Chondrocyte (in vitro differentiated cells): ENCODE measurements around the gene RELA. TPM values are rescaled to one million over a fixed set of nuclear protein-coding genes. Genes with fewer than 3 reads are reported as not detected.

Source experiments
- DNase-seq: peaks from one replicate; pipeline ENCODE4 v3.0.0; 2021; ENCODE audit warnings: mixed read lengths, low spot score
- H3K27ac Mint-ChIP-seq: one replicate; pipeline ENCODE4 v1.8.0; 2021; ENCODE audit warnings: mild to moderate bottlenecking, moderate library complexity, mixed read lengths; ENCODE audit not compliant: unreplicated experiment
- H3K27me3 Mint-ChIP-seq: 2 replicates; pipeline ENCODE4 v1.8.0; 2021; ENCODE audit warnings: low read depth, mixed read lengths
- H3K36me3 Mint-ChIP-seq: 2 replicates; pipeline ENCODE4 v1.8.0; 2021; ENCODE audit warnings: low read depth, mixed read lengths
- H3K4me1 Mint-ChIP-seq: 2 replicates; pipeline ENCODE4 v1.8.0; 2021; ENCODE audit warnings: low read depth, mild to moderate bottlenecking, mixed read lengths
- H3K4me3 Mint-ChIP-seq: one replicate; pipeline ENCODE4 v1.8.0; 2021; ENCODE audit warnings: mild to moderate bottlenecking, moderate library complexity, mixed read lengths; ENCODE audit not compliant: unreplicated experiment
- H3K9me3 Mint-ChIP-seq: 2 replicates; pipeline ENCODE4 v1.8.0; 2021; ENCODE audit warnings: low read depth, mixed read lengths
- total RNA-seq: library from RNA; stranded (reverse); gene quantifications from 3 replicates; pipeline ENCODE4 v1.2.1, GENCODE V29; 2021
- TF ChIP-seq, protein P1 (sequence below): fragments of 200-600 bp; sonication (generic); IDR thresholded peaks from 2 replicates; pipeline ENCODE4 v1.5.0; 2021; ENCODE audit warnings: antibody characterized with exemption, mild to moderate bottlenecking, moderate library complexity

Gene RELA
- total RNA-seq, 1 donor from 2014 or later: 72.7 TPM

GRCh38 chr11:65637032-65637557 is 25.6 kb downstream of the RELA start:
- Mint-ChIP-seq H3K36me3 (peaks cover 14% of the 10 kb centered on the region), H3K27me3 (no peaks in the 10 kb centered on the region), H3K9me3 (no peaks in the 10 kb centered on the region), H3K4me1 (peaks cover 20% of the 10 kb centered on the region), H3K4me3 (no peak overlapping the region), H3K27ac (peak overlapping the region; percentile 68)
- TF ChIP-seq, protein P1, sequence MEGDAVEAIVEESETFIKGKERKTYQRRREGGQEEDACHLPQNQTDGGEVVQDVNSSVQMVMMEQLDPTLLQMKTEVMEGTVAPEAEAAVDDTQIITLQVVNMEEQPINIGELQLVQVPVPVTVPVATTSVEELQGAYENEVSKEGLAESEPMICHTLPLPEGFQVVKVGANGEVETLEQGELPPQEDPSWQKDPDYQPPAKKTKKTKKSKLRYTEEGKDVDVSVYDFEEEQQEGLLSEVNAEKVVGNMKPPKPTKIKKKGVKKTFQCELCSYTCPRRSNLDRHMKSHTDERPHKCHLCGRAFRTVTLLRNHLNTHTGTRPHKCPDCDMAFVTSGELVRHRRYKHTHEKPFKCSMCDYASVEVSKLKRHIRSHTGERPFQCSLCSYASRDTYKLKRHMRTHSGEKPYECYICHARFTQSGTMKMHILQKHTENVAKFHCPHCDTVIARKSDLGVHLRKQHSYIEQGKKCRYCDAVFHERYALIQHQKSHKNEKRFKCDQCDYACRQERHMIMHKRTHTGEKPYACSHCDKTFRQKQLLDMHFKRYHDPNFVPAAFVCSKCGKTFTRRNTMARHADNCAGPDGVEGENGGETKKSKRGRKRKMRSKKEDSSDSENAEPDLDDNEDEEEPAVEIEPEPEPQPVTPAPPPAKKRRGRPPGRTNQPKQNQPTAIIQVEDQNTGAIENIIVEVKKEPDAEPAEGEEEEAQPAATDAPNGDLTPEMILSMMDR: no peak
- DNase-seq: no peak

DNA sequence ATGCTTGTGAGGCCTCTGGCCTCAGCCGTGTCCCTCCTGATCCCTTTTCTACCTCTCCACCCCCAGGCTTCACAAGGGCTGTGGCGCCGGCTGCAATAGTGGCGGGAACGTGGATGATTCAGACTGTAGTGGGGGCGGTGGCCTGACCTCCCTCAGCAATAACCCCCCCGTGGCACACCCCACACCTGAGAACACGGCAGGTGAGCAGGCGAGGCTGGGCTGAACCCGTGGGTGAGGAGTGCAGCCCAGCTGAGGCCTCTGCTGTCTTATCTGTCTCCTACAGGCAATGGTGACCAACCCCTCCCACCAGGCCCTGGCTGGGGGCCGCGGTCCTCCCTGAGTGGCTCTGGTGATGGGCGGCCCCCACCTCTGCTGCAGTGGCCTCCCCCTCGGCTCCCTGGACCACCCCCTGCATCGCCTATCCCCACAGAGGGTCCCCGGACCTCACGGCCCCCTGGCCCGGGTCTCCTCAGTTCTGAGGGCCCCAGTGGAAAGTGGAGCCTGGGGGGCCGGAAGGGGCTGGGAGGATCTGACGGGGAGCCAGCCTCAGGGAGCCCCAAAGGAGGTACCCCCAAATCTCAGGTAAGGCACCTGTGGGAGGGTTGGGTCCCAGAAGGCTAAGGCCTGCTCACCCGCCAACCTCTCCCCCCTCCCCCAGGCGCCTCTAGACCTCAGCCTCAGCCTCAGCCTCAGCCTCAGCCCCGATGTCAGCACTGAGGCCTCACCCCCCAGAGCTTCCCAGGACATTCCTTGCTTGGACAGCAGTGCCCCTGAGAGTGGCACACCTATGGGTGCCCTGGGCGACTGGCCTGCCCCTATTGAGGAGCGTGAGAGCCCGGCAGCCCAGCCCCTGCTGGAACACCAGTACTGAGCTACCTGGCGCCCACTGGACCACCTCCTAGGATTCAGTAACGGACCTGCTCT is 26.3 kb downstream of the RELA start:
- no peak for DNase-seq
- TF ChIP-seq, protein P1: no peak

GRCh38 chr11:65634905-65635731 is 27.6 kb downstream of the RELA start:
- Mint-ChIP-seq H3K27ac (peak overlapping the region; percentile 57), H3K9me3 (no peaks in the 10 kb centered on the region), H3K36me3 (peaks cover 17% of the 10 kb centered on the region), H3K4me1 (peaks cover 20% of the 10 kb centered on the region), H3K4me3 (no peak overlapping the region), H3K27me3 (no peaks in the 10 kb centered on the region)
- no peak for DNase-seq
- TF ChIP-seq, protein P1: no peak

More for the DNA sequence above, 26.3 kb downstream of the RELA start:
- Mint-ChIP-seq H3K27ac (peak overlapping the region; percentile 36), H3K4me1 (peaks cover 20% of the 10 kb centered on the region), H3K36me3 (peaks cover 15% of the 10 kb centered on the region), H3K4me3 (no peak overlapping the region), H3K27me3 (no peaks in the 10 kb centered on the region), H3K9me3 (no peaks in the 10 kb centered on the region)

- Mint-ChIP-seq H3K4me1 (peaks cover 20% of the 10 kb centered on the region), H3K27ac (no peak overlapping the region), H3K9me3 (no peaks in the 10 kb centered on the region), H3K36me3 (peaks cover 17% of the 10 kb centered on the region), H3K27me3 (no peaks in the 10 kb centered on the region), H3K4me3 (no peak overlapping the region)
- no peak for DNase-seq
- TF ChIP-seq, protein P1: no peak
These were observed 28.3 kb downstream of the RELA start for GRCh38 chr11:65634440-65634839.

GRCh38 chr11:65634109-65634436 is 28.6 kb downstream of the RELA start:
- TF ChIP-seq, protein P1: no peak
- peaks cover 18% of the 10 kb centered on the region for H3K36me3 Mint-ChIP-seq
- H3K27ac Mint-ChIP-seq: no peak overlapping the region
- no peak overlapping the region for H3K4me3 Mint-ChIP-seq
- H3K9me3 Mint-ChIP-seq: no peaks in the 10 kb centered on the region
- no peak for DNase-seq
- H3K4me1 Mint-ChIP-seq: peaks cover 20% of the 10 kb centered on the region
- H3K27me3 Mint-ChIP-seq: no peaks in the 10 kb centered on the region
